H1 (cell line): Measurements from ENCODE around the gene SFMBT2. TPM values are rescaled to one million over a fixed set of nuclear protein-coding genes. Genes with fewer than 3 reads are reported as not detected.

Source experiments
- CTCF ChIA-PET: fragments of 300-600 bp; sonication (Branson Sonifier 250); formaldehyde crosslinking; loops from one replicate; lab custom pipeline; 2021; ENCODE audit not compliant: partially characterized antibody; lab: Charles Lee
- POLR2A ChIA-PET: fragments of 300-600 bp; sonication (Branson Sonifier 250); formaldehyde crosslinking; loops from one replicate; lab custom pipeline; 2021; ENCODE audit warnings: inconsistent platforms; ENCODE audit not compliant: partially characterized antibody; lab: Charles Lee
- DNase-seq, 2 experiments: peaks; one replicate each; pipeline versions ENCODE4 v3.0.0 to v3.0.0-alpha.2; 2010 to 2022; ENCODE audit warnings: low spot score in 2 of 2, low read depth in 1 of 2, mixed read lengths in 1 of 2
- FAIRE-seq: peaks from 2 replicates; lab custom pipeline; 2011; peaks lifted over from hg19 to GRCh38; lab: Jason Lieb, UNC
- H2AFZ ChIP-seq: 2 replicates; pipeline ENCODE4 v1.8.1; 2012; ENCODE audit warnings: low read length, inconsistent platforms
- H2AK5ac ChIP-seq: 2 replicates; pipeline ENCODE4 v1.6.1; 2013; ENCODE audit warnings: low read depth, low read length
- H2BK120ac ChIP-seq: replicated peaks from 2 replicates; pipeline ENCODE3; 2013; ENCODE audit warnings: low read depth, low read length, inconsistent platforms
- H2BK12ac ChIP-seq: 2 replicates; pipeline ENCODE4 v1.6.1; 2013; ENCODE audit warnings: low read depth, low read length
- H2BK15ac ChIP-seq: 2 replicates; pipeline ENCODE4 v1.6.1; 2013; ENCODE audit warnings: low read length
- H2BK20ac ChIP-seq: 2 replicates; pipeline ENCODE4 v1.6.1; 2013; ENCODE audit warnings: low read length
- H2BK5ac ChIP-seq: 2 replicates; pipeline ENCODE4 v1.6.1; 2013; ENCODE audit warnings: low read depth, low read length
- H3K14ac ChIP-seq: 2 replicates; pipeline ENCODE4 v1.6.1; 2013; ENCODE audit warnings: inconsistent platforms; ENCODE audit not compliant: insufficient read length
- H3K18ac ChIP-seq: 2 replicates; pipeline ENCODE4 v1.6.1; 2013; ENCODE audit warnings: low read length; ENCODE audit errors: extremely low read depth
- H3K23ac ChIP-seq: 2 replicates; pipeline ENCODE4 v1.6.1; 2013; ENCODE audit warnings: inconsistent platforms; ENCODE audit not compliant: insufficient read length
- H3K23me2 ChIP-seq: 2 replicates; pipeline ENCODE4 v1.6.1; 2013; ENCODE audit warnings: low read depth, low read length
- H3K27ac ChIP-seq: 2 replicates; pipeline ENCODE4 v1.6.1; 2011; ENCODE audit warnings: low read depth, low read length, inconsistent platforms
- H3K27me3 ChIP-seq, 4 experiments: replicated peaks in 1 of 4; 1 replicate in 1 of 4; 2 replicates in 3 of 4; pipeline versions ENCODE4 v1.6.1 to v1.8.1; 2011 to 2013; ENCODE audit warnings: low read length in 3 of 4, mild to moderate bottlenecking in 3 of 4, inconsistent platforms in 2 of 4, mixed read lengths in 2 of 4, moderate library complexity in 1 of 4; ENCODE audit not compliant: control insufficient read depth in 3 of 4, insufficient read depth in 3 of 4; ENCODE audit errors: extremely low read depth in 1 of 4
- H3K36me3 ChIP-seq, 4 experiments: 2 replicates each; pipeline versions ENCODE4 v1.6.1 to v1.8.1; 2011 to 2013; ENCODE audit warnings: mild to moderate bottlenecking in 4 of 4, low read length in 3 of 4, moderate library complexity in 2 of 4, control low read depth in 1 of 4, inconsistent platforms in 1 of 4; ENCODE audit not compliant: insufficient read depth in 4 of 4, control insufficient read depth in 2 of 4
- H3K4ac ChIP-seq: replicated peaks from 2 replicates; pipeline ENCODE3; 2013; ENCODE audit warnings: low read length, low read depth, mixed read lengths, inconsistent platforms; ENCODE audit not compliant: insufficient read length
- H3K4me1 ChIP-seq, 4 experiments: replicated peaks in 1 of 4; 1 replicate in 1 of 4; 2 replicates in 3 of 4; pipeline versions ENCODE4 v1.6.1 to v1.8.1; 2011 to 2013; ENCODE audit warnings: low read length in 3 of 4, inconsistent platforms in 2 of 4, mixed read lengths in 1 of 4; ENCODE audit not compliant: insufficient read depth in 4 of 4, control insufficient read depth in 3 of 4
- H3K4me2 ChIP-seq, 2 experiments: 2 replicates each; pipeline versions ENCODE4 v1.6.1 to v1.8.1; 2011 to 2013; ENCODE audit warnings: low read depth in 2 of 2, low read length in 2 of 2, control low read depth in 1 of 2, inconsistent platforms in 1 of 2, mild to moderate bottlenecking in 1 of 2; ENCODE audit not compliant: insufficient read depth in 1 of 2
- H3K4me3 ChIP-seq, 4 experiments: fragments of 200-600, 300-600 bp in 1 of 4; sonication (generic), shearing (Covaris generic), sonication (Bioruptor Twin) in 1 of 4; 2 replicates each; pipeline versions ENCODE4 v1.5.1 to v1.8.1; 2011 to 2016; ENCODE audit warnings: low read length in 4 of 4, low read depth in 3 of 4, control low read depth in 2 of 4, inconsistent platforms in 2 of 4, mild to moderate bottlenecking in 2 of 4, mixed read lengths in 1 of 4, moderate library complexity in 1 of 4; ENCODE audit not compliant: insufficient read depth in 2 of 4; ENCODE audit errors: extremely low read depth in 1 of 4
- H3K56ac ChIP-seq: replicated peaks from 2 replicates; pipeline ENCODE3; 2013; ENCODE audit warnings: low read depth, mild to moderate bottlenecking, mixed read lengths, low read length, inconsistent platforms; ENCODE audit not compliant: insufficient read length
- H3K79me1 ChIP-seq: 2 replicates; pipeline ENCODE4 v1.6.1; 2013; ENCODE audit warnings: low read depth, low read length, control low read depth
- H3K79me2 ChIP-seq, 2 experiments: 2 replicates each; pipeline versions ENCODE4 v1.6.1 to v1.8.1; 2012 to 2013; ENCODE audit warnings: low read length in 2 of 2, mild to moderate bottlenecking in 2 of 2, inconsistent platforms in 1 of 2; ENCODE audit not compliant: insufficient read depth in 2 of 2, control insufficient read depth in 1 of 2
- H3K9ac ChIP-seq, 4 experiments: replicated peaks in 1 of 4; 1 replicate in 1 of 4; 2 replicates in 3 of 4; pipeline versions ENCODE4 v1.6.1 to v1.8.1; 2011 to 2013; ENCODE audit warnings: low read depth in 3 of 4, low read length in 3 of 4, control low read depth in 2 of 4, mild to moderate bottlenecking in 2 of 4, moderate library complexity in 2 of 4, inconsistent platforms in 1 of 4; ENCODE audit errors: extremely low read depth in 1 of 4
- H3K9me3 ChIP-seq, 2 experiments: 2 replicates each; pipeline versions ENCODE4 v1.6.1 to v1.8.1; 2012 to 2013; ENCODE audit warnings: mild to moderate bottlenecking in 2 of 2, moderate library complexity in 2 of 2, control low read depth in 1 of 2, inconsistent platforms in 1 of 2, low read depth in 1 of 2, low read length in 1 of 2, mixed read lengths in 1 of 2; ENCODE audit not compliant: insufficient read depth in 2 of 2
- H4K20me1 ChIP-seq, 2 experiments: replicated peaks in 1 of 2; 2 replicates each; pipeline versions ENCODE3 to v1.8.1; 2011 to 2013; ENCODE audit warnings: inconsistent platforms in 2 of 2, low read length in 2 of 2, mild to moderate bottlenecking in 1 of 2; ENCODE audit not compliant: insufficient read depth in 2 of 2, control insufficient read depth in 1 of 2
- H4K5ac ChIP-seq: 2 replicates; pipeline ENCODE4 v1.6.1; 2013; ENCODE audit warnings: low read length, low read depth, mixed read lengths, inconsistent platforms; ENCODE audit not compliant: insufficient read length
- H4K8ac ChIP-seq: 2 replicates; pipeline ENCODE4 v1.8.0; 2013; ENCODE audit warnings: mild to moderate bottlenecking, moderate library complexity, low read length, inconsistent platforms; ENCODE audit not compliant: insufficient read depth; ENCODE audit errors: extremely low read depth
- H4K91ac ChIP-seq: replicated peaks from 2 replicates; pipeline ENCODE3; 2013; ENCODE audit warnings: low read length, mixed read lengths, inconsistent platforms; ENCODE audit not compliant: insufficient read length
- ATF3 ChIP-seq: IDR thresholded peaks from 2 replicates; pipeline ENCODE4 v1.6.1; 2011; ENCODE audit warnings: low read depth, mild to moderate bottlenecking, low read length; ENCODE audit not compliant: insufficient read depth
- BACH1 ChIP-seq: IDR thresholded peaks from 2 replicates; pipeline ENCODE4 v1.6.1; 2012; ENCODE audit warnings: low read length, improper control_type of control experiment
- BCL11A ChIP-seq, 2 experiments: IDR thresholded peaks; one replicate each; pipeline ENCODE4 v1.6.1; 2011; ENCODE audit warnings: low read depth in 2 of 2, low read length in 2 of 2, mild to moderate bottlenecking in 2 of 2
- CBX5 ChIP-seq: fragments of 300-800, 300-1000 bp; sonication (generic); IDR thresholded peaks from 2 replicates; pipeline ENCODE4 v1.7.1; 2016; ENCODE audit warnings: antibody characterized with exemption, low read length, low read depth
- CEBPB ChIP-seq: IDR thresholded peaks from 2 replicates; pipeline ENCODE4 v1.6.1; 2012; ENCODE audit warnings: low read depth, low read length
- EGR1 ChIP-seq: IDR thresholded peaks from 2 replicates; pipeline ENCODE4 v1.6.1; 2011; ENCODE audit warnings: low read depth, low read length, borderline replicate concordance
- GTF2F1 ChIP-seq: IDR thresholded peaks from 2 replicates; pipeline ENCODE4 v1.6.1; 2012; ENCODE audit warnings: low read depth, low read length, improper control_type of control experiment, borderline replicate concordance
- MAFK ChIP-seq: IDR thresholded peaks from 2 replicates; pipeline ENCODE4 v1.6.1; 2012; ENCODE audit warnings: low read depth, mild to moderate bottlenecking, improper control_type of control experiment, low read length
- POLR2AphosphoS5 ChIP-seq: IDR thresholded peaks from 2 replicates; pipeline ENCODE4 v1.6.1; 2011; ENCODE audit warnings: low read depth, low read length
- SIN3A ChIP-seq, 2 experiments: IDR thresholded peaks in 1 of 2; conservative IDR thresholded peaks in 1 of 2; 2 replicates each; pipeline ENCODE4 v1.6.1; 2011 to 2012; ENCODE audit warnings: low read length in 2 of 2, improper control_type of control experiment in 1 of 2, low read depth in 1 of 2, mild to moderate bottlenecking in 1 of 2
- SP2 ChIP-seq: IDR thresholded peaks from 2 replicates; pipeline ENCODE4 v1.6.1; 2012; ENCODE audit warnings: mild to moderate bottlenecking, low read length, inconsistent platforms
- SP4 ChIP-seq: IDR thresholded peaks from 2 replicates; pipeline ENCODE4 v1.6.1; 2012; ENCODE audit warnings: low read length, inconsistent platforms
- SRF ChIP-seq: IDR thresholded peaks from 2 replicates; pipeline ENCODE4 v1.6.1; 2011; ENCODE audit warnings: mild to moderate bottlenecking, low read depth, low read length, moderate library complexity
- TBP ChIP-seq: IDR thresholded peaks from 2 replicates; pipeline ENCODE4 v1.6.1; 2011; ENCODE audit warnings: low read depth, low read length, improper control_type of control experiment
- TEAD4 ChIP-seq: IDR thresholded peaks from 2 replicates; pipeline ENCODE4 v1.6.1; 2012; ENCODE audit warnings: low read depth, low read length, inconsistent platforms, mixed read lengths
- WGBS, 2 experiments: shearing (Covaris generic) in 1 of 2; methylation state at CpG; one replicate each; pipeline versions ENCODE4 v1.1.6 to v1.1.7; 2013 to 2015; ENCODE audit warnings: low lambda C conversion rate in 2 of 2, mixed read lengths in 2 of 2, inconsistent platforms in 1 of 2, low coverage in 1 of 2, missing lambda C conversion rate in 1 of 2; ENCODE audit not compliant: insufficient replicate concordance in 2 of 2, insufficient coverage in 1 of 2, insufficient read length in 1 of 2; ENCODE audit errors: extremely low coverage in 1 of 2, missing lambda C conversion rate in 1 of 2; 5-methylcytosine and 5-hydroxymethylcytosine counted together
- polyA plus RNA-seq, 7 experiments: library from polyadenylated mRNA; depleted of rRNA in 3 of 7; stranded (reverse) in 5 of 7; unstranded in 2 of 7; fragments of >200 nt in 5 of 7; fragments of 200-250 nt in 2 of 7; gene quantifications; 1 replicate in 5 of 7; 2 replicates in 1 of 7; 4 replicates in 1 of 7; pipeline versions ENCODE4 v1.2.1 to v1.2.3, GENCODE V29; 2011 to 2013; ENCODE audit warnings: missing spikeins in 2 of 7, mixed read lengths in 2 of 7
- total RNA-seq: library from RNA; stranded (reverse); fragmentation: NEBNext Ultra II Directional; extraction: Animal tissue kit (Norgen Biotek cat#: 25700); gene quantifications from 2 replicates; pipeline ENCODE4 v1.2.1, GENCODE V29; 2021

SFMBT2 gene
- total and polyA plus RNA-seq, 2 of the 8 experiments (the other 6 are each of a cell fraction or from before 2014, with no cell fraction given) = 2.9 to 11.0 TPM

DNA sequence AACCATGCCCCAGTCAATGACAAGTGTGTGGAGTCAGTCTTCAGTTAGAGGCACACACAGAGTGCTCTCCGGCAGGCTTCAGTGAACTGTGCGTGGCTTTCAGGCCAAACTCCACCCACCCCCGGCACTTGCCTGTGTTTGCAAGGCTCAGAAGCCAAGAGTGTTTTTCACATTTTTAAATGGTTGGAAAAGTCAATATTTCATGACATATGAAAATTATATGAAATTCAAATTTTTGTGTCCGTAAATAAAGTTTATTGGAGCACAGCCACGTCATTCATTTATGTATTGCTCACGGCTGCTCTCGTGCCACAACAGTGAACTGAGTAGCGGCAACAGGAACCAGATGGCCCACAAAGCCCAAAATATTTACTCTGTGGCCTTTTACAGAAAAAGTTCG is 104.7 kb downstream of the SFMBT2 start:
- no peak overlapping the region for H2BK5ac ChIP-seq
- no peaks in the 10 kb centered on the region for H3K23me2 ChIP-seq
- H3K18ac ChIP-seq = no peak overlapping the region
- no peak overlapping the region for H3K14ac ChIP-seq
- H2BK12ac ChIP-seq = no peak overlapping the region
- no peaks in the 10 kb centered on the region for H3K9me3 ChIP-seq
- no peak overlapping the region for H4K5ac ChIP-seq
- no peak overlapping the region for H3K4ac ChIP-seq
- H4K20me1 ChIP-seq = no peaks in the 10 kb centered on the region
- ChIA-PET CTCF (no interaction called here), POLR2A (no interaction called here)
- no peak overlapping the region for H2AK5ac ChIP-seq
- FAIRE-seq (no peak), DNase-seq (no peak)
- no peak overlapping the region for H2BK120ac ChIP-seq
- no peak overlapping the region for H3K56ac ChIP-seq
- H3K36me3 ChIP-seq = no peaks in the 10 kb centered on the region
- no peak overlapping the region for H3K9ac ChIP-seq
- 91% methylated on average over 9 of the region's 9 CpGs; no CpG with 5 or more reads in 1 of the 2 experiments for WGBS, 2 experiments
- no peak overlapping the region for H2BK15ac ChIP-seq
- peaks cover 0 to 9% (median 2%) of the 10 kb centered on the region in 4 experiments; a peak in 4 of 7 replicates for H3K4me1 ChIP-seq
- H3K79me1 ChIP-seq = peaks cover 4% of the 10 kb centered on the region; the same call in 1 of the 2 replicates
- H4K8ac ChIP-seq = no peak overlapping the region
- no peak overlapping the region for H2AFZ ChIP-seq
- H2BK20ac ChIP-seq = no peak overlapping the region
- peaks cover 2 to 11% of the 10 kb centered on the region in 2 experiments; a peak in 1 of 4 replicates for H3K79me2 ChIP-seq
- no peak overlapping the region for H4K91ac ChIP-seq
- no peak overlapping the region for H3K4me3 ChIP-seq
- no peak overlapping the region for H3K23ac ChIP-seq
- H3K27me3 ChIP-seq = no peaks in the 10 kb centered on the region
- no peak overlapping the region for H3K27ac ChIP-seq
- H3K4me2 ChIP-seq = no peak overlapping the region
- TF ChIP-seq TEAD4 (no peak), SP4 (no peak), SIN3A (conservative IDR thresholded peaks at IDR 0.05 in 1 of 2, IDR thresholded peaks at IDR 0.05 in 1 of 2; ENCODE audit: low read depth in 1 of 2, low read length in 2 of 2) (no peak), GTF2F1 (no peak), MAFK (no peak), ATF3 (no peak), CEBPB (no peak), CBX5 (no peak), SRF (no peak), BACH1 (no peak), EGR1 (no peak), TBP (no peak), SP2 (no peak), POLR2AphosphoS5 (no peak), BCL11A (IDR thresholded peaks at IDR 0.05; ENCODE audit: low read depth in 2 of 2, low read length in 2 of 2) (no peak)
